Measurements from ENCODE around the gene DESI1. TPM values are rescaled to one million over a fixed set of nuclear protein-coding genes. Genes with fewer than 3 reads are reported as not detected.
A peak's percentile ranks its signal among the peaks of the same experiment; 100 is the strongest.

The DESI1 gene
- total and polyA plus RNA-seq, 2 of the 13 experiments (the other 11 are each of a cell fraction or from before 2014, with no cell fraction given) = 21.6 to 29.2 TPM

DNA sequence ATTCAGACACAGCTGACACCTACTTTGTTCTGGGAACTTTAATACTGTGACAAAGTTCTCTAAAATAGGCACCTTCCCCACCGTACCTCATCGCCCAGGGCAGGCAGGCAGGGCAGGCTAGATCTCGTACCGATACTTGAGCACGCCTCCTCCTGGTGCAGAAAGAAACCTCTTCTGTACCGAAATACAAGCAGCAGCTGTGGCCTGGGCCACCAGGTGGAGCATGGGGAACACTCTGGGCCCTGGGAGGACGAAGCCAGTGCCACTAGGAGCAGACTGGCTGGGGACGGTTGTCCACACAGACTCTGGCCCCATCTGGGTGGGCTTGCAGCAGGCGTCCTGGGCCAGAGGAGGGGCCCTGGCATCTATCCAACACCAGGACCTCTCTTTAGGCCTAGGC, 44.0 kb downstream of the DESI1 start (continued):
- TF ChIP-seq, protein P1, sequence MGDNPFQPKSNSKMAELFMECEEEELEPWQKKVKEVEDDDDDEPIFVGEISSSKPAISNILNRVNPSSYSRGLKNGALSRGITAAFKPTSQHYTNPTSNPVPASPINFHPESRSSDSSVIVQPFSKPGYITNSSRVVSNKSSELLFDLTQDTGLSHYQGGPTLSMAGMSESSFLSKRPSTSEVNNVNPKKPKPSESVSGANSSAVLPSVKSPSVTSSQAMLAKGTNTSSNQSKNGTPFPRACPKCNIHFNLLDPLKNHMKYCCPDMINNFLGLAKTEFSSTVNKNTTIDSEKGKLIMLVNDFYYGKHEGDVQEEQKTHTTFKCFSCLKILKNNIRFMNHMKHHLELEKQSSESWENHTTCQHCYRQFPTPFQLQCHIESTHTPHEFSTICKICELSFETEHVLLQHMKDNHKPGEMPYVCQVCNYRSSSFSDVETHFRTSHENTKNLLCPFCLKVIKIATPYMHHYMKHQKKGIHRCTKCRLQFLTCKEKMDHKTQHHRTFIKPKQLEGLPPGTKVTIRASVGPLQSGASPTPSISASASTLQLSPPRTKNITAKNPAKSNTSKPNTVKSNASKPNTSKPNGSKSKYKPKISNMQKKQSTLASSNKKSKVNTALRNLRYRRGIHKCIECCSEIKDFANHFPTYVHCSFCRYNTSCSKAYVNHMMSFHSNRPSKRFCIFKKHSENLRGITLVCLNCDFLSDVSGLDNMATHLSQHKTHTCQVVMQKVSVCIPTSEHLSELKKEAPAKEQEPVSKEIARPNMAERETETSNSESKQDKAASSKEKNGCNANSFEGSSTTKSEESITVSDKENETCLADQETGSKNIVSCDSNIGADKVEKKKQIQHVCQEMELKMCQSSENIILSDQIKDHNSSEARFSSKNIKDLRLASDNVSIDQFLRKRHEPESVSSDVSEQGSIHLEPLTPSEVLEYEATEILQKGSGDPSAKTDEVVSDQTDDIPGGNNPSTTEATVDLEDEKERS (CRISPR knock-in tag; IDR thresholded peaks at IDR 0.05) = no peak
- no peak for TF ChIP-seq ZNF33B (CRISPR knock-in tag; IDR thresholded peaks at IDR 0.05)
- no peak for TF ChIP-seq ARNT (IDR thresholded peaks at IDR 0.05)
- no peak for TF ChIP-seq CREB1 (IDR thresholded peaks at IDR 0.05)
- TF ChIP-seq CREB1 (CRISPR knock-in tag; IDR thresholded peaks at IDR 0.05) = no peak
- 0 out of 4 replicates have a peak, but pooled peaks of 1 of the 2 experiments have one; percentile 17 for TF ChIP-seq POLR2A (IDR thresholded peaks at IDR 0.05; ENCODE audit: insufficient read depth in 1 of 2, low read depth in 2 of 2, low read length in 2 of 2)
- no peak for TF ChIP-seq RORA (CRISPR knock-in tag; IDR thresholded peaks at IDR 0.05)
- TF ChIP-seq ZNF12 (CRISPR knock-in tag; IDR thresholded peaks at IDR 0.05) = no peak
- TF ChIP-seq ONECUT2 (CRISPR knock-in tag; IDR thresholded peaks at IDR 0.05) = 0 out of 2 replicates have a peak, but pooled peaks have one; percentile 28
- TF ChIP-seq, protein P2, sequence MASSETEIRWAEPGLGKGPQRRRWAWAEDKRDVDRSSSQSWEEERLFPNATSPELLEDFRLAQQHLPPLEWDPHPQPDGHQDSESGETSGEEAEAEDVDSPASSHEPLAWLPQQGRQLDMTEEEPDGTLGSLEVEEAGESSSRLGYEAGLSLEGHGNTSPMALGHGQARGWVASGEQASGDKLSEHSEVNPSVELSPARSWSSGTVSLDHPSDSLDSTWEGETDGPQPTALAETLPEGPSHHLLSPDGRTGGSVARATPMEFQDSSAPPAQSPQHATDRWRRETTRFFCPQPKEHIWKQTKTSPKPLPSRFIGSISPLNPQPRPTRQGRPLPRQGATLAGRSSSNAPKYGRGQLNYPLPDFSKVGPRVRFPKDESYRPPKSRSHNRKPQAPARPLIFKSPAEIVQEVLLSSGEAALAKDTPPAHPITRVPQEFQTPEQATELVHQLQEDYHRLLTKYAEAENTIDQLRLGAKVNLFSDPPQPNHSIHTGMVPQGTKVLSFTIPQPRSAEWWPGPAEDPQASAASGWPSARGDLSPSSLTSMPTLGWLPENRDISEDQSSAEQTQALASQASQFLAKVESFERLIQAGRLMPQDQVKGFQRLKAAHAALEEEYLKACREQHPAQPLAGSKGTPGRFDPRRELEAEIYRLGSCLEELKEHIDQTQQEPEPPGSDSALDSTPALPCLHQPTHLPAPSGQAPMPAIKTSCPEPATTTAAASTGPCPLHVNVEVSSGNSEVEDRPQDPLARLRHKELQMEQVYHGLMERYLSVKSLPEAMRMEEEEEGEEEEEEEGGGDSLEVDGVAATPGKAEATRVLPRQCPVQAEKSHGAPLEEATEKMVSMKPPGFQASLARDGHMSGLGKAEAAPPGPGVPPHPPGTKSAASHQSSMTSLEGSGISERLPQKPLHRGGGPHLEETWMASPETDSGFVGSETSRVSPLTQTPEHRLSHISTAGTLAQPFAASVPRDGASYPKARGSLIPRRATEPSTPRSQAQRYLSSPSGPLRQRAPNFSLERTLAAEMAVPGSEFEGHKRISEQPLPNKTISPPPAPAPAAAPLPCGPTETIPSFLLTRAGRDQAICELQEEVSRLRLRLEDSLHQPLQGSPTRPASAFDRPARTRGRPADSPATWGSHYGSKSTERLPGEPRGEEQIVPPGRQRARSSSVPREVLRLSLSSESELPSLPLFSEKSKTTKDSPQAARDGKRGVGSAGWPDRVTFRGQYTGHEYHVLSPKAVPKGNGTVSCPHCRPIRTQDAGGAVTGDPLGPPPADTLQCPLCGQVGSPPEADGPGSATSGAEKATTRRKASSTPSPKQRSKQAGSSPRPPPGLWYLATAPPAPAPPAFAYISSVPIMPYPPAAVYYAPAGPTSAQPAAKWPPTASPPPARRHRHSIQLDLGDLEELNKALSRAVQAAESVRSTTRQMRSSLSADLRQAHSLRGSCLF (CRISPR knock-in tag; IDR thresholded peaks at IDR 0.05; ENCODE audit: borderline replicate concordance) = no peak
- TF ChIP-seq ZNF253 (CRISPR knock-in tag; IDR thresholded peaks at IDR 0.05; ENCODE audit: borderline replicate concordance) = no peak
- no peak for TF ChIP-seq PITX1 (CRISPR knock-in tag; IDR thresholded peaks at IDR 0.05)
- no peak for TF ChIP-seq HNF4G (IDR thresholded peaks at IDR 0.05; ENCODE audit: borderline replicate concordance, low read depth, low read length)
- no peak for TF ChIP-seq HNF4G (CRISPR knock-in tag; IDR thresholded peaks at IDR 0.05; ENCODE audit: borderline replicate concordance, low read depth)
- no peak for TF ChIP-seq ZNF703 (CRISPR knock-in tag; IDR thresholded peaks at IDR 0.05; ENCODE audit: borderline replicate concordance)
- no peak for TF ChIP-seq HCFC1 (IDR thresholded peaks at IDR 0.05; ENCODE audit: low read depth, low read length)
- TF ChIP-seq NR2F6 (IDR thresholded peaks at IDR 0.05) = no peak
- TF ChIP-seq NR2F6 (CRISPR knock-in tag; IDR thresholded peaks at IDR 0.05) = peak; percentile 54; the same call in 1 of the 2 replicates
- TF ChIP-seq, protein P3, sequence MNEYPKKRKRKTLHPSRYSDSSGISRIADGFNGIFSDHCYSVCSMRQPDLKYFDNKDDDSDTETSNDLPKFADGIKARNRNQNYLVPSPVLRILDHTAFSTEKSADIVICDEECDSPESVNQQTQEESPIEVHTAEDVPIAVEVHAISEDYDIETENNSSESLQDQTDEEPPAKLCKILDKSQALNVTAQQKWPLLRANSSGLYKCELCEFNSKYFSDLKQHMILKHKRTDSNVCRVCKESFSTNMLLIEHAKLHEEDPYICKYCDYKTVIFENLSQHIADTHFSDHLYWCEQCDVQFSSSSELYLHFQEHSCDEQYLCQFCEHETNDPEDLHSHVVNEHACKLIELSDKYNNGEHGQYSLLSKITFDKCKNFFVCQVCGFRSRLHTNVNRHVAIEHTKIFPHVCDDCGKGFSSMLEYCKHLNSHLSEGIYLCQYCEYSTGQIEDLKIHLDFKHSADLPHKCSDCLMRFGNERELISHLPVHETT (CRISPR knock-in tag; conservative IDR thresholded peaks at IDR 0.05) = no peak
- no peak for TF ChIP-seq NCOA5 (CRISPR knock-in tag; IDR thresholded peaks at IDR 0.05)
- no peak for TF ChIP-seq KLF13 (CRISPR knock-in tag; IDR thresholded peaks at IDR 0.05)
- no peak for TF ChIP-seq SKI (IDR thresholded peaks at IDR 0.05; ENCODE audit: partially characterized antibody)
- TF ChIP-seq, protein P4, sequence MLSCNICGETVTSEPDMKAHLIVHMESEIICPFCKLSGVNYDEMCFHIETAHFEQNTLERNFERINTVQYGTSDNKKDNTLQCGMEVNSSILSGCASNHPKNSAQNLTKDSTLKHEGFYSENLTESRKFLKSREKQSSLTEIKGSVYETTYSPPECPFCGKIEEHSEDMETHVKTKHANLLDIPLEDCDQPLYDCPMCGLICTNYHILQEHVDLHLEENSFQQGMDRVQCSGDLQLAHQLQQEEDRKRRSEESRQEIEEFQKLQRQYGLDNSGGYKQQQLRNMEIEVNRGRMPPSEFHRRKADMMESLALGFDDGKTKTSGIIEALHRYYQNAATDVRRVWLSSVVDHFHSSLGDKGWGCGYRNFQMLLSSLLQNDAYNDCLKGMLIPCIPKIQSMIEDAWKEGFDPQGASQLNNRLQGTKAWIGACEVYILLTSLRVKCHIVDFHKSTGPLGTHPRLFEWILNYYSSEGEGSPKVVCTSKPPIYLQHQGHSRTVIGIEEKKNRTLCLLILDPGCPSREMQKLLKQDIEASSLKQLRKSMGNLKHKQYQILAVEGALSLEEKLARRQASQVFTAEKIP (CRISPR knock-in tag; IDR thresholded peaks at IDR 0.05; ENCODE audit: borderline replicate concordance) = no peak

Measured in HepG2 (cell line).